Measurements from ENCODE around the gene C2CD2.
"Not testable (repeated sequence)": the region's sequence is repeated elsewhere in the genome, so short reads cannot be mapped to it uniquely, and the experiment has no call there.

Gene C2CD2

GRCh38 chr21:41960386-41960785 lies 6.6 kb upstream of the C2CD2 start:
- H3K27me3 ChIP-seq (ENCODE audit: insufficient read depth, low read length), result peaks cover 11% of the 10 kb centered on the region; the same call in 1 of the 2 replicates
- H3K27ac ChIP-seq (ENCODE audit: low read depth, low read length, poor library complexity, severe bottlenecking), result no peak overlapping the region
- no peaks in the 10 kb centered on the region for H3F3A ChIP-seq (ENCODE audit: insufficient read depth, low read length)
- H3K9me2 ChIP-seq (ENCODE audit: low read depth, low read length), result no peaks in the 10 kb centered on the region
- no peaks in the 10 kb centered on the region for H3K9me3 ChIP-seq (ENCODE audit: low read length)
- H3K9ac ChIP-seq (ENCODE audit: low read length), result no peak overlapping the region
- H3K4me1 ChIP-seq (ENCODE audit: insufficient read depth, low read length, severe bottlenecking), result peaks cover 33% of the 10 kb centered on the region
- H3K36me3 ChIP-seq (ENCODE audit: insufficient read depth, low read length), result no peaks in the 10 kb centered on the region
- no peak overlapping the region for H2AFZ ChIP-seq (ENCODE audit: low read length)
- no peak overlapping the region for H3K4me3 ChIP-seq (ENCODE audit: low read depth, low read length, poor library complexity, severe bottlenecking)
- H3K79me2 ChIP-seq (ENCODE audit: insufficient read depth, low read length), result no peaks in the 10 kb centered on the region
- H3K4me2 ChIP-seq (ENCODE audit: low read length), result no peak overlapping the region
- TF ChIP-seq CTCF (IDR thresholded peaks at IDR 0.05; ENCODE audit: low read length) (no peak), EZH2 (IDR thresholded peaks at IDR 0.05; ENCODE audit: borderline replicate concordance, low read length) (no peak)
- H4K20me1 ChIP-seq (ENCODE audit: insufficient read depth, low read length), result no peaks in the 10 kb centered on the region

GRCh38 chr21:41959697-41960096 lies 5.9 kb upstream of the C2CD2 start:
- not testable (repeated sequence) for H3K27ac ChIP-seq (ENCODE audit: low read depth, low read length, poor library complexity, severe bottlenecking); H3K4me3 ChIP-seq (ENCODE audit: low read depth, low read length, poor library complexity, severe bottlenecking)
- H3K4me1 ChIP-seq (ENCODE audit: insufficient read depth, low read length, severe bottlenecking), result peaks cover 30% of the 10 kb centered on the region

GRCh38 chr21:41958886-41959563 lies 5.2 kb upstream of the C2CD2 start:
- Histone ChIP-seq H3K9ac (ENCODE audit: low read length) (no peak overlapping the region), H3K4me3 (ENCODE audit: low read depth, low read length, poor library complexity, severe bottlenecking) (no peak overlapping the region), H3K79me2 (ENCODE audit: insufficient read depth, low read length) (no peaks in the 10 kb centered on the region), H3K27ac (ENCODE audit: low read depth, low read length, poor library complexity, severe bottlenecking) (no peak overlapping the region), H3K9me2 (ENCODE audit: low read depth, low read length) (no peaks in the 10 kb centered on the region), H3F3A (ENCODE audit: insufficient read depth, low read length) (no peaks in the 10 kb centered on the region), H4K20me1 (ENCODE audit: insufficient read depth, low read length) (no peaks in the 10 kb centered on the region), H2AFZ (ENCODE audit: low read length) (no peak overlapping the region), H3K4me1 (ENCODE audit: insufficient read depth, low read length, severe bottlenecking) (peaks cover 32% of the 10 kb centered on the region), H3K27me3 (ENCODE audit: insufficient read depth, low read length) (peaks cover 11% of the 10 kb centered on the region; the same call in 1 of the 2 replicates), H3K9me3 (ENCODE audit: low read length) (no peaks in the 10 kb centered on the region), H3K4me2 (ENCODE audit: low read length) (no peak overlapping the region), H3K36me3 (ENCODE audit: insufficient read depth, low read length) (no peaks in the 10 kb centered on the region)
- TF ChIP-seq CTCF (IDR thresholded peaks at IDR 0.05; ENCODE audit: low read length) (no peak), EZH2 (IDR thresholded peaks at IDR 0.05; ENCODE audit: borderline replicate concordance, low read length) (no peak)

More at GRCh38 chr21:41959697-41960096, 5.9 kb upstream of the C2CD2 start:
- not testable (repeated sequence) for H3K9me2 ChIP-seq (ENCODE audit: low read depth, low read length); H3F3A ChIP-seq (ENCODE audit: insufficient read depth, low read length); H3K9ac ChIP-seq (ENCODE audit: low read length); H2AFZ ChIP-seq (ENCODE audit: low read length); H4K20me1 ChIP-seq (ENCODE audit: insufficient read depth, low read length); H3K36me3 ChIP-seq (ENCODE audit: insufficient read depth, low read length); H3K79me2 ChIP-seq (ENCODE audit: insufficient read depth, low read length); H3K4me2 ChIP-seq (ENCODE audit: low read length); H3K9me3 ChIP-seq (ENCODE audit: low read length)
- H3K27me3 ChIP-seq (ENCODE audit: insufficient read depth, low read length), result peaks cover 11% of the 10 kb centered on the region; the same call in 1 of the 2 replicates
